Natural killer cell (primary cell): Measurements from ENCODE around the gene WSB1. TPM values are rescaled to one million over a fixed set of nuclear protein-coding genes. Genes with fewer than 3 reads are reported as not detected.

ENCODE experiments used
- ATAC-seq, 3 donors: fragments of 150-1000 bp in 2 of 3; fragments of 200-7000 bp in 1 of 3; cut with Tn5 transposase; 1 replicate in 1 of 3; 2 replicates in 2 of 3; pipeline ENCODE4 v1.10.0; 2021; ENCODE audit warnings: mild to moderate bottlenecking in 2 of 3, moderate library complexity in 2 of 3
- DNase-seq, 2 donors: peaks; one replicate each; pipeline versions ENCODE4 v3.0.0 to v3.0.0-alpha.2; 2013 to 2021; ENCODE audit warnings: mixed read lengths in 1 of 2
- H3K27ac ChIP-seq: one replicate; pipeline ENCODE4 v1.5.1; 2013; ENCODE audit warnings: mild to moderate bottlenecking, low read length
- H3K27me3 ChIP-seq: one replicate; pipeline ENCODE4 v1.6.1; 2013; ENCODE audit warnings: low read length; ENCODE audit not compliant: control insufficient read depth, insufficient read depth
- H3K36me3 ChIP-seq: one replicate; pipeline ENCODE4 v1.6.1; 2013; ENCODE audit warnings: low read length; ENCODE audit not compliant: control insufficient read depth, insufficient read depth
- H3K4me1 ChIP-seq: one replicate; pipeline ENCODE4 v1.6.1; 2013; ENCODE audit warnings: low read length; ENCODE audit not compliant: control insufficient read depth, insufficient read depth
- H3K4me3 ChIP-seq: one replicate; pipeline ENCODE4 v1.5.1; 2013; ENCODE audit warnings: low read length
- H3K9me3 ChIP-seq: one replicate; pipeline ENCODE4 v1.6.1; 2013; ENCODE audit warnings: low read length; ENCODE audit not compliant: control insufficient read depth, insufficient read depth
- H3K27ac Mint-ChIP-seq, 2 donors: one replicate each; pipeline ENCODE4 v1.8.0; 2022; ENCODE audit warnings: mild to moderate bottlenecking in 2 of 2, mixed read lengths in 2 of 2, moderate library complexity in 1 of 2
- H3K27me3 Mint-ChIP-seq, 2 donors: one replicate each; pipeline ENCODE4 v1.8.0; 2022; ENCODE audit warnings: low read depth in 2 of 2, mixed read lengths in 2 of 2
- H3K36me3 Mint-ChIP-seq: one replicate; pipeline ENCODE4 v1.8.0; 2022; ENCODE audit warnings: mixed read lengths
- H3K4me1 Mint-ChIP-seq, 2 donors: one replicate each; pipeline ENCODE4 v1.8.0; 2022; ENCODE audit warnings: mixed read lengths in 2 of 2
- H3K4me3 Mint-ChIP-seq: one replicate; pipeline ENCODE4 v1.8.0; 2022; ENCODE audit warnings: mild to moderate bottlenecking, moderate library complexity, mixed read lengths
- H3K9me3 Mint-ChIP-seq, 2 donors: one replicate each; pipeline ENCODE4 v1.8.0; 2022; ENCODE audit warnings: mixed read lengths in 2 of 2
- CTCF ChIP-seq: fragments of 200-600 bp; IDR thresholded peaks from one replicate; pipeline ENCODE4 v1.8.0; 2022; ENCODE audit warnings: antibody characterized with exemption
- WGBS: methylation state at CpG from one replicate; pipeline ENCODE4 v1.1.7; 2013; ENCODE audit warnings: missing lambda C conversion rate; ENCODE audit not compliant: insufficient coverage; 5-methylcytosine and 5-hydroxymethylcytosine counted together
- intact Hi-C: fragments of 100-400 bp; cut with micrococcal nuclease; formaldehyde crosslinking; loops from one replicate; pipeline ENCODE4 v1.14.2; 2022
- total RNA-seq, 4 donors: library from RNA; stranded (reverse); fragments of 120-200 nt in 1 of 4; gene quantifications; one replicate each; pipeline versions ENCODE4 v1.2.3 to v1.2.4, GENCODE V29; 2013 to 2022

WSB1 gene
- total RNA-seq, 3 donors from 2014 or later (not counting 1 experiment from before 2014, with no cell fraction given), result 124 to 205 (median 187) TPM

- no peaks in the 10 kb centered on the region for H3K36me3 Mint-ChIP-seq
These were observed 37.5 kb upstream of the WSB1 start for GRCh38 chr17:27256225-27257030.

GRCh38 chr17:27257031-27257357 is 36.9 kb upstream of the WSB1 start:
- Histone ChIP-seq H3K27me3 (no peaks in the 10 kb centered on the region), H3K27ac (no peak overlapping the region), H3K9me3 (no peaks in the 10 kb centered on the region), H3K36me3 (no peaks in the 10 kb centered on the region), H3K4me3 (no peak overlapping the region), H3K4me1 (no peaks in the 10 kb centered on the region)
- ATAC-seq (no peak), DNase-seq (no peak)
- TF ChIP-seq CTCF, result no peak
- H3K4me3 Mint-ChIP-seq, result no peak overlapping the region
- no peaks in the 10 kb centered on the region for H3K36me3 Mint-ChIP-seq
- H3K9me3 Mint-ChIP-seq, result no peaks in the 10 kb centered on the region
- H3K27ac Mint-ChIP-seq, result no peak overlapping the region
- WGBS, result 91% methylated on average over 4 of the region's 4 CpGs
- H3K4me1 Mint-ChIP-seq, result no peaks in the 10 kb centered on the region
- intact Hi-C loops, result no loop called here
- peaks cover 5 to 6% of the 10 kb centered on the region in 2 donors for H3K27me3 Mint-ChIP-seq

More at GRCh38 chr17:27256225-27257030, 37.5 kb upstream of the WSB1 start:
- no peak for TF ChIP-seq CTCF
- intact Hi-C loops, result no loop called here
- WGBS, result 97% methylated on average over 5 of the region's 5 CpGs
- DNase-seq, result no peak
- H3K4me1 Mint-ChIP-seq, result no peaks in the 10 kb centered on the region
- no peak overlapping the region for H3K4me3 Mint-ChIP-seq
- no peak overlapping the region for H3K27ac Mint-ChIP-seq
- no peaks in the 10 kb centered on the region for H3K9me3 ChIP-seq
- no peaks in the 10 kb centered on the region for H3K4me1 ChIP-seq
- H3K4me3 ChIP-seq, result no peak overlapping the region
- no peak for ATAC-seq
- no peaks in the 10 kb centered on the region for H3K9me3 Mint-ChIP-seq
- H3K27me3 Mint-ChIP-seq, result peaks cover 6 to 11% of the 10 kb centered on the region in 2 donors
- H3K27ac ChIP-seq, result no peak overlapping the region
- H3K27me3 ChIP-seq, result no peaks in the 10 kb centered on the region
- no peaks in the 10 kb centered on the region for H3K36me3 ChIP-seq

GRCh38 chr17:27259356-27259755 is 34.6 kb upstream of the WSB1 start:
- 94% methylated on average over 4 of the region's 4 CpGs for WGBS

More at GRCh38 chr17:27259356-27259755, 34.6 kb upstream of the WSB1 start:
- Mint-ChIP-seq H3K4me1 (no peaks in the 10 kb centered on the region), H3K9me3 (no peaks in the 10 kb centered on the region), H3K4me3 (no peak overlapping the region), H3K27ac (no peak overlapping the region), H3K27me3 (peaks cover 0 to 3% of the 10 kb centered on the region in 2 donors), H3K36me3 (no peaks in the 10 kb centered on the region)
- Histone ChIP-seq H3K27me3 (no peaks in the 10 kb centered on the region), H3K36me3 (no peaks in the 10 kb centered on the region), H3K9me3 (no peaks in the 10 kb centered on the region), H3K4me1 (no peaks in the 10 kb centered on the region), H3K27ac (no peak overlapping the region), H3K4me3 (no peak overlapping the region)
- intact Hi-C loops, result no loop called here
- no peak for TF ChIP-seq CTCF
- ATAC-seq (no peak), DNase-seq (no peak)
